GM18511 (cell line): ENCODE data around the gene RTP1.
"Not testable (repeated sequence)": the region's sequence is repeated elsewhere in the genome, so short reads cannot be mapped to it uniquely, and the experiment has no call there.

Experiments
- ATAC-seq: cut with Tn5 transposase; IDR thresholded peaks from one replicate; pipeline ENCODE4 v1.9.1; 2021; ENCODE audit warnings: mild to moderate bottlenecking, moderate library complexity; ENCODE audit not compliant: unreplicated experiment

RTP1 gene

DNA sequence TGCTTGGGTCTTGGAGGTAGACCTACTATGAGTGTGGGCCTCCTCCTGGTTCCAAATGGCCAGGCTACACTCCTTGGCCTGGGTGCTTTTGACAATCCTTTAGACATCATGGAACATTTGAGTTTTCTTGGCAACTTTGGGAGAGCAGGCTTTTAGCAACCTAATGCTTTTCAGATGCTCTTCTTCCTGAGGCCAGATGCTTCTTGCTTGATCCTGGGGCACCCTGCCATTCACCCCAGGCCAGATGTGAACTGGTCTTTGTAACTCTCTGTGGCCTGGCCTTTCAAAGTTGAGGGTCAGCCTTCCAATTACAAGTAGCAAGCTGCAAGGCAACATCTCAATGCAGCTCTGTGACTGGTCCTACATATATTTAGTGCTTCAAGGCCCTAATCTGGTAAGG is 40.5 kb downstream of the RTP1 start:
- no peak for ATAC-seq

DNA sequence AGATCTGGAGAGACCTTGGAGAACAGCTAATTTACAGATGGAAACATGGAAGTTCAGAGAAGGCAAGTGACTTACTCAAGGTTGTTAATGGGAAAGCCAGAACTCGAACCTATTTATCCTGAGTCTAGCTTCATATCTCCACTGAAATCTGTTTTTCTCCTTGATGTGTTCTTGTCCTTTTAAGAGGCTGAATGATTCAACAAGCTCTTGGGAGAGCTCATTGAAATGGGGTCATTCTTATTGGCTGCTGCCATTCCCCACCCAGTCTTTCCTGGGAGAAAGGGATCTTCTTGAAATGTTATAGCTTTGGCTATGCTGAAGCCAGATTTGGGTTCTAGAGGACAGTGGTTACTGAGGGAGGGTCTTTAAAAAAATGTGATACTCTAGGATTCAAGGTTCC is 41.0 kb downstream of the RTP1 start:
- ATAC-seq, result no peak

DNA sequence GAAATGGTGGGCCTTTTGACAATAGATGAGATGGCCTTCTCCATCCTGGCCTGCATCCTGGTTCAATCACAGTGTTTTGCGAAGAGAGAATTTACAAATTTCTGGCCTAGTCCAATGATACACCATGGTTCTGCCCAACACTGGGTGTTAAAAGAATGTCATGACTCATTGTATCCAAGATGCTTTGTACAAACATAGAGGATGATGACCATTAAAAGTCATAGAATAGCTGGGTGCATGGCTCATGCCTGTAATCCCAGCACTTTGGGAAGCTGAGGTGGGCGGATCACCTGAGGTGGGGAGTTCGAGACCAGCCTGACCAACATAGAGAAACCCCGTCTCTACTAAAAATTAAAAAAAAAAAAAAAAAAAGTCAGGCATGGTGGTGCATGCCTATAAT is 41.5 kb downstream of the RTP1 start:
- ATAC-seq, result not testable (repeated sequence)

DNA sequence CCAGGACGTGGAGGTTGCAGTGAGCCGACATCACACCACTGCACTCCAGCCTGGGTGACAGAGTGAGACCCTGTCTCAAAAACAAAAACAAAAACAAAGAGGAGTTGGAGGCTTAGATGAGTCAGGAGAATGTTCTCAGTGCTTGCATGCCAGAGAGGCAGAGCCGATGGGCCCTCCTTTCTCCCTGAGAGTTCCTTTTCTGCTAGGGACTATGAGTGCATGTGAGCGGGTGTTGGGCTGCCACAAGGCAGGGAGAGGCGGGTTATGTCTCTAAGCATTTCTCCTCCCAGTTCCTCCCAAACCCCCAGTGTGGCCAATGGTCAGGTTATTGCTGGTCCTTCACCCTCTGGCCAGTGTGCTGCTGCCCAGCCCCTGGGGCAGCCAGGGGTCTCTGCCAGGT is 45.1 kb downstream of the RTP1 start:
- ATAC-seq, result no peak

DNA sequence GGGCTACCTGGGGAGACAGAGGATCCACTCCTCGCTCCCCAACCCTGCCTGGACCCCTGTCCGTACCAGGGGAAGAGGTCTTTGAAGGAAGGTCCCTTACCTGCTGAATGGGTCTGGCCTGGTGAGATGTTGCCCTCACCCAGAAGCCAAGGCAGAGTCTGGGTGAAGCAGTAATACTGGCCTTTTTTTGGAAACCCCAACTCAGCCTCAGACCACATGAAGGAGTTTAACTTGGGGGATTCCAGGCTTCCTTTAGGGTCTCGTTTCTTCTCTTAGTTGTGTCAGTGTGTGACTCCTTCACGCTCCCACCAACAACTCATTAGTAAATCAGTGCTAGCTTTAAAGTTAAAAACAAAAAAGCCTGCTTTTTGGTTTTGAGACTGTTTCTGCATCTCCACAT is 45.6 kb downstream of the RTP1 start:
- no peak for ATAC-seq

DNA sequence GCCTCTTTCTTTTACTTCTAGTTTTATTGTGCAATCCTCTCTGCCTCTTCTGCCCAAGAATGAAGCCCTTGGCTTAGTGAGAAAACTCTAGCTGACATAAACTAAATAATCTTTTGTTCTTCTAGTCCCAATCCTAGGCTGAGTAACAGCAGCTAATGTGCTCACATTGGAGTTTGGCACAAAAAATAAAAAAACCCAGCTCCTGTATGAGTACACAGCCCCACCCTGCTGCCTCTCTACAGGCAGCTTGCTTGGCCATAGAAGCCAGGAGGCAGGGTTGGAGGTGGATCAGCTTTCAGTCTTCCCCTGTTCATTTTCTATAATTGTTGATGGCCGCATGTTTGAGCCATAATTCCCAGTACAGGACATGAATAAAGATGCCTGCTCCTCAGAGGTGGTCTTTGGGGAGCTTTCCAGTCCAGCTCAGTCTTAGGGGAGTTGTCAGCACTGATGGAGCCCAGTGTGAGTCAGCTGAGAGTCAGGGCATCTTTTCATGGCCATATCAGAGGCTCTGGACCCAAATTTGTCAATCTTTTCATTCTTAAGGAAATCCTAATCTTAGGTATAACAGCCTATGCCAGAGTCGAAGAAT is 46.7 kb downstream of the RTP1 start:
- no peak for ATAC-seq

DNA sequence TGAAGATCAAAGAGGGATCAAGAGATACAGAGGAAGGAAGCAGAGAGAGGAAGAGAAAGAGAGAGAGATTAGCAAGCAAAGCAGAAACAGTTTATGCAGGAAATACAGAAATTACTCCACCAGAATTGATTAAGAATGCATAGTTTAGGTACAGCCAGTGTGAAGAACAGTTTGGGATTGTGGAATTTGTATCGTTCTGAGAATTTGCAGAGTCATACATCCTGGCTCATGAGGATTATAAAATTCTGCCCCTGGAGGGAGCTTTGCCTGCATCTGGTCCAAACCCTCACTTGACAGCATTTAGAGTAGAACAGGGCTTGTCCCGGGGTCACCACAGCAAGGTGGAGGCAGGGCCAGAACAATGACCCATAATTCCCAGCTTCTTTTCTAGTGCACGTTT is 50.1 kb downstream of the RTP1 start:
- ATAC-seq, result no peak
